GM13976 (cell line): ENCODE data around the gene PCDHB10.
"Not testable (repeated sequence)": the region's sequence is repeated elsewhere in the genome, so short reads cannot be mapped to it uniquely, and the experiment has no call there.

Source experiments
- DNase-seq: peaks from one replicate; pipeline ENCODE4 v3.0.0; 2012; ENCODE audit warnings: low spot score
- CTCF ChIP-seq: IDR thresholded peaks from 2 replicates; pipeline ENCODE4 v1.5.1; 2012; ENCODE audit warnings: borderline replicate concordance, mild to moderate bottlenecking; ENCODE audit not compliant: insufficient read depth; ENCODE audit errors: extremely low read depth, missing control alignments, control extremely low read depth
- in situ Hi-C: fragments of 300-500 bp; cut with MboI; formaldehyde crosslinking; loops from one replicate; pipeline ENCODE4 v1.12.0; 2022; ENCODE audit warnings: low sequenced_read_pairs, mixed read lengths, inconsistent platforms; ENCODE audit not compliant: unreplicated experiment

The PCDHB10 gene

GRCh38 chr5:141214583-141214982 lies 22.4 kb downstream of the PCDHB10 start:
- in situ Hi-C loops, DNase-seq: not testable (repeated sequence)

GRCh38 chr5:141215504-141215903 lies 23.4 kb downstream of the PCDHB10 start:
- in situ Hi-C loops, DNase-seq: not testable (repeated sequence)

- in situ Hi-C loops, result not testable (repeated sequence)
Measured at GRCh38 chr5:141216035-141216434, 23.9 kb downstream of the PCDHB10 start.

GRCh38 chr5:141223112-141223783 lies 31.1 kb downstream of the PCDHB10 start, which contains the start of gene PCDHB14:
Gene PCDHB14 (plus strand): TSS chr5:141223343. CDS start chr5:141223506, 163 bp downstream.
- in situ Hi-C loops, result no loop called here
- TF ChIP-seq CTCF, result no peak

More at GRCh38 chr5:141216035-141216434, 23.9 kb downstream of the PCDHB10 start:
- DNase-seq, result not testable (repeated sequence)

GRCh38 chr5:141224844-141225243 lies 32.7 kb downstream of the PCDHB10 start:
- in situ Hi-C loops, DNase-seq: not testable (repeated sequence)

More at GRCh38 chr5:141223112-141223783, 31.1 kb downstream of the PCDHB10 start, which contains the start of gene PCDHB14:
- no peak for DNase-seq

- in situ Hi-C loops, result not testable (repeated sequence)
Measured at GRCh38 chr5:141225421-141225820, 33.3 kb downstream of the PCDHB10 start.

GRCh38 chr5:141234109-141234667 lies 42.0 kb downstream of the PCDHB10 start:
- TF ChIP-seq CTCF, result peak; percentile 4
- in situ Hi-C loops, result no loop called here
- DNase-seq, result no peak

More at GRCh38 chr5:141225421-141225820, 33.3 kb downstream of the PCDHB10 start:
- DNase-seq, result not testable (repeated sequence)

GRCh38 chr5:141235922-141236321 lies 43.8 kb downstream of the PCDHB10 start:
- in situ Hi-C loops, result not testable (repeated sequence)

GRCh38 chr5:141236516-141237313 lies 44.6 kb downstream of the PCDHB10 start:
- no peak for DNase-seq
- no peak for TF ChIP-seq CTCF
- in situ Hi-C loops, result no loop called here

More at GRCh38 chr5:141235922-141236321, 43.8 kb downstream of the PCDHB10 start:
- DNase-seq, result not testable (repeated sequence)
